Kidney capillary endothelial cell (primary cell): ENCODE results near the gene ARFGAP2.
"Not testable (repeated sequence)": the region's sequence is repeated elsewhere in the genome, so short reads cannot be mapped to it uniquely, and the experiment has no call there.

ENCODE experiments used
- DNase-seq: peaks from one replicate; pipeline ENCODE4 v3.0.0-alpha.2; 2018; ENCODE audit warnings: low spot score

Gene ARFGAP2

GRCh38 chr11:47148270-47148669, 28.4 kb downstream of the ARFGAP2 start:
- DNase-seq: no peak

- no peak for DNase-seq
Observed at GRCh38 chr11:47147681-47148080, 29.0 kb downstream of the ARFGAP2 start.

- no peak for DNase-seq
Observed at GRCh38 chr11:47147250-47147649, 29.4 kb downstream of the ARFGAP2 start.

- no peak for DNase-seq
Observed at GRCh38 chr11:47144541-47144940, 32.1 kb downstream of the ARFGAP2 start.

- DNase-seq: no peak
Observed at GRCh38 chr11:47143322-47143721, 33.4 kb downstream of the ARFGAP2 start.

- DNase-seq: no peak
Observed at GRCh38 chr11:47139878-47140277, 36.8 kb downstream of the ARFGAP2 start.

- no peak for DNase-seq
Observed at GRCh38 chr11:47137476-47137875, 39.2 kb downstream of the ARFGAP2 start.

GRCh38 chr11:47136921-47137320, 39.8 kb downstream of the ARFGAP2 start:
- no peak for DNase-seq

GRCh38 chr11:47136327-47136726, 40.4 kb downstream of the ARFGAP2 start:
- DNase-seq: no peak

- DNase-seq: no peak
Observed at GRCh38 chr11:47132981-47133380, 43.7 kb downstream of the ARFGAP2 start.

- no peak for DNase-seq
Observed at GRCh38 chr11:47132490-47132889, 44.2 kb downstream of the ARFGAP2 start.

- DNase-seq: no peak
Observed at GRCh38 chr11:47131136-47131535, 45.5 kb downstream of the ARFGAP2 start.

- no peak for DNase-seq
Observed at GRCh38 chr11:47130543-47130942, 46.1 kb downstream of the ARFGAP2 start.

GRCh38 chr11:47127213-47127612, 49.5 kb downstream of the ARFGAP2 start:
- DNase-seq: no peak

- no peak for DNase-seq
Observed at GRCh38 chr11:47125083-47125482, 51.6 kb downstream of the ARFGAP2 start.

GRCh38 chr11:47124675-47125074, 52.0 kb downstream of the ARFGAP2 start:
- no peak for DNase-seq

- DNase-seq: no peak
Observed at GRCh38 chr11:47123094-47123493, 53.6 kb downstream of the ARFGAP2 start.

GRCh38 chr11:47121731-47122130, 54.9 kb downstream of the ARFGAP2 start:
- DNase-seq: no peak

- DNase-seq: no peak
Observed at GRCh38 chr11:47121056-47121455, 55.6 kb downstream of the ARFGAP2 start.

GRCh38 chr11:47118958-47119688, 57.6 kb downstream of the ARFGAP2 start:
- DNase-seq: not testable (repeated sequence)
